SU-DHL-6 (cell line): ENCODE results near the gene NKX6-2.

ENCODE experiments used
- H2AFZ ChIP-seq: fragments of 200-600 bp; sonication (generic); 2 replicates; pipeline ENCODE4 v1.6.1; 2014; ENCODE audit warnings: low read depth, mild to moderate bottlenecking, moderate library complexity, mixed read lengths, antibody characterized with exemption, low read length; ENCODE audit not compliant: severe bottlenecking
- H3F3A ChIP-seq: fragments of 200-600 bp; shearing (Covaris generic); 2 replicates; pipeline ENCODE4 v1.6.0; 2016; ENCODE audit warnings: antibody characterized with exemption, mild to moderate bottlenecking; ENCODE audit not compliant: insufficient read depth
- H3K27ac ChIP-seq: fragments of 200-600 bp; sonication (generic); 2 replicates; pipeline ENCODE4 v1.5.1; 2016; ENCODE audit warnings: low read depth, mild to moderate bottlenecking, low read length, moderate library complexity, mixed read lengths
- H3K27me3 ChIP-seq: fragments of 200-600 bp; sonication (generic), shearing (Covaris generic); 2 replicates; pipeline ENCODE4 v1.6.0; 2014; ENCODE audit warnings: mild to moderate bottlenecking, low read length
- H3K36me3 ChIP-seq: fragments of 200-600 bp; sonication (generic); 2 replicates; pipeline ENCODE4 v1.6.1; 2014; ENCODE audit warnings: mild to moderate bottlenecking, low read length, mixed read lengths
- H3K4me2 ChIP-seq: fragments of 300-600, 200-600 bp; shearing (Covaris generic), sonication (generic); 2 replicates; pipeline ENCODE4 v1.6.0; 2014; ENCODE audit warnings: low read length, low read depth, mild to moderate bottlenecking; ENCODE audit not compliant: poor library complexity, severe bottlenecking
- H3K4me3 ChIP-seq: fragments of 200-600 bp; sonication (generic); 2 replicates; pipeline ENCODE4 v1.5.1; 2014; ENCODE audit warnings: antibody characterized with exemption, low read length, mild to moderate bottlenecking, mixed read lengths; ENCODE audit not compliant: insufficient read depth, poor library complexity, severe bottlenecking
- H3K79me2 ChIP-seq: fragments of 200-600 bp; sonication (generic); 2 replicates; pipeline ENCODE4 v1.6.1; 2014; ENCODE audit warnings: mild to moderate bottlenecking, low read length, moderate library complexity; ENCODE audit not compliant: insufficient read depth
- H3K9ac ChIP-seq: fragments of 200-600 bp; sonication (generic); 2 replicates; pipeline ENCODE4 v1.7.0; 2014; ENCODE audit warnings: mild to moderate bottlenecking, low read length
- H3K9me2 ChIP-seq: fragments of 200-600 bp; sonication (generic); replicated peaks from 2 replicates; pipeline ENCODE4 v1.6.1; 2014; ENCODE audit warnings: low read length; ENCODE audit not compliant: insufficient read depth
- H3K9me3 ChIP-seq: fragments of 200-600 bp; sonication (generic); 2 replicates; pipeline ENCODE4 v1.6.1; 2014; ENCODE audit warnings: low read length, mixed read lengths; ENCODE audit not compliant: insufficient read depth
- H4K20me1 ChIP-seq: fragments of 200-600 bp; sonication (generic); 2 replicates; pipeline ENCODE4 v1.6.1; 2014; ENCODE audit warnings: low read depth, mild to moderate bottlenecking, antibody characterized with exemption, low read length, moderate library complexity, mixed read lengths
- EZH2phosphoT487 ChIP-seq: fragments of 200-600 bp; sonication (generic), shearing (Covaris generic); conservative IDR thresholded peaks from 2 replicates; pipeline ENCODE4 v1.6.1; 2018; ENCODE audit warnings: mild to moderate bottlenecking, antibody characterized with exemption, low read length, moderate library complexity, mixed read lengths
- TF ChIP-seq, protein P1 (sequence below): fragments of 200-600 bp; sonication (generic); IDR thresholded peaks from one replicate; pipeline ENCODE4 v1.5.1; 2017; ENCODE audit warnings: antibody characterized with exemption, mild to moderate bottlenecking, low read length, moderate library complexity; ENCODE audit not compliant: insufficient read depth, poor library complexity, severe bottlenecking

Gene NKX6-2

DNA sequence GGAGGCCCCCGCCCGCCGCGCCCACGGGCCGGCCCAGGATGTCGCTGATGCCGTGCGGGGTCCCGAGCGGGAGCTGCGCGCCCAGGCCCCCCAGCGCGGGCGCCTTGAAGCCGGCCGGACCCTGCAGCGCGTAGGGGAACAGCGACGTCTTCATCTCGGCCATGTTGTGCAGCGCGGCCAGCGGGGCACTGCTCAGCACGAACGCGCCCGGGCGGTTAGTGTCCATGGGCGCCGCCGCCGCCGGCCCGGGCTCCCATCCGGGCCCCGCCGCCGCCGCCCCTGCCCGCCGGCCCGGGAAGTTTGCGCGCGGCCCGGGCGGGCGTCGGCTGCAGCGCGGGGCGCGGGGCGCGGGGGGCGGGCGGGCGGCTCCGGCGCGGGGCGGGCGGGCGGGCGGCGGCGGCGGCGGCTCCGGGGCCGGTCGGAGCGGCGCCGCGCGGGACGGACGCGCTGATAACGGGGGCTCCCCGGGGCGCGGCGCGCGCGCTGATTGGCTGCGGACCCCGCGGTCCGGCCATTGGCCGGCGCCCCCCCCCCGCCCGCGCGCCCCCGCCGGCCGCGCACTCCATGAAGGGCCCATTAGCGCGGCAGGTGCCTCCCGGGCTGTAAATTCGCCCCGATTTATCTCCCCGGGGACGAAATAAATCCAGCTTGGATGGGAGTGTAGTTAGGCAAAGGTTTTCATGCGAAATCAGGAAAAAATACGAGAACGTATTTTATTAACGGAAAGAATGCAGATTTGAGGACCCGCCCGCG, at the start of gene NKX6-2:
NKX6-2 (minus strand) TSS at position 425 of the 753 bp plus-strand sequence; CDS start at position 226, 199 bp downstream.
- Histone ChIP-seq H3K36me3 (no peaks in the 10 kb centered on the region), H3K9ac (no peak within 1 kb of the TSS), H3K27me3 (no peaks in the 10 kb centered on the region), H3K9me2 (no peaks in the 10 kb centered on the region), H3K4me2 (no peak within 1 kb of the TSS), H3K9me3 (no peaks in the 10 kb centered on the region), H2AFZ (no peak within 1 kb of the TSS), H3K4me3 (no peak within 1 kb of the TSS), H3K27ac (no peak within 1 kb of the TSS), H3F3A (no peaks in the 10 kb centered on the region), H4K20me1 (no peaks in the 10 kb centered on the region), H3K79me2 (no peaks in the 10 kb centered on the region)
- TF ChIP-seq EZH2phosphoT487, result no peak
- TF ChIP-seq, protein P1, sequence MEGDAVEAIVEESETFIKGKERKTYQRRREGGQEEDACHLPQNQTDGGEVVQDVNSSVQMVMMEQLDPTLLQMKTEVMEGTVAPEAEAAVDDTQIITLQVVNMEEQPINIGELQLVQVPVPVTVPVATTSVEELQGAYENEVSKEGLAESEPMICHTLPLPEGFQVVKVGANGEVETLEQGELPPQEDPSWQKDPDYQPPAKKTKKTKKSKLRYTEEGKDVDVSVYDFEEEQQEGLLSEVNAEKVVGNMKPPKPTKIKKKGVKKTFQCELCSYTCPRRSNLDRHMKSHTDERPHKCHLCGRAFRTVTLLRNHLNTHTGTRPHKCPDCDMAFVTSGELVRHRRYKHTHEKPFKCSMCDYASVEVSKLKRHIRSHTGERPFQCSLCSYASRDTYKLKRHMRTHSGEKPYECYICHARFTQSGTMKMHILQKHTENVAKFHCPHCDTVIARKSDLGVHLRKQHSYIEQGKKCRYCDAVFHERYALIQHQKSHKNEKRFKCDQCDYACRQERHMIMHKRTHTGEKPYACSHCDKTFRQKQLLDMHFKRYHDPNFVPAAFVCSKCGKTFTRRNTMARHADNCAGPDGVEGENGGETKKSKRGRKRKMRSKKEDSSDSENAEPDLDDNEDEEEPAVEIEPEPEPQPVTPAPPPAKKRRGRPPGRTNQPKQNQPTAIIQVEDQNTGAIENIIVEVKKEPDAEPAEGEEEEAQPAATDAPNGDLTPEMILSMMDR, result no peak

DNA sequence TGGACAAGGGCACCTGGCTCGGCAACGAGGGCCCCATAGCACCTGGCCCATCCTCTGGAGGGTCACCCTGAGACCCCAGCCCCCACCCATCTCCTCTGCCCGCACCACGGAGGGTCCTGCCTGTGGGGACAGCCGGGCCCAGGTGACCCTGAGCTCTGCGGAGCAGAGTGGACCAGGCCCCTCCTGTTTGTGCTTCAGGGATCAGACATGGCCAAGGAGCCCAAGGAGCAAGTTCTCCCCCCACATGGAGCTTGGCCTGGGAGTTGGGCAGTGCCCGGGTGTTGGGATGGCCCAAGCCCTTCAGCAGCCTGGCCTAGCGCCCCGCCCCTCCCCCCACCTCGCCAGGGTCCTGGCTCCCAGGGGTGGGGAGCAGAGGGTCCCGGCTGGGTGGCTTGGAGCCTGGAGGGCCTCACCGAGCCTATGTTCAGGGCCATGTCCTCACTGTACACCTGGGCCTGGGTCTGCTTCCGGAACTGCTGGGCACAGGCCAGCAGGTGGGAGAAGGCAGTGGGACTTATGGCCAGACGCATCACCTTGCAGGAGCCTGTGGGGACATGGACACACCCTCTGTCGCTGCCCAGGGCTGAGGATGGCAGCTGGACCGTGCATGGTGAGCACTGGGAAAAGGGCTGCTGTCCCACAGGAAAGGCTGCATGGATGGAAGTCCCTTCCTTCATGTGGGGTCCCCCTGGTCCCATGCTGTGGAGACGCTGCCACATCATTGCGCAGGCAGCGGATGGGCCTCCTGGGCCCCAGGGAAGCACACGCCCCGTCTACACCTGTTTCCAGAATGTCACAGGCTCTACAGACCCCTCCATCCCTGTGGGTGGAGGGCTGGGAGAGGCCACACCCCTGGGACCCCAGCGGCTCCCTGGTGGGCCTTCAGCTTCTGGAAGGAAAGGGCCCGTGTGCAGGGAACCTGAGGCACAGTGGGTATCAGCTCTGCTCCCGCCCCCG, 49.2 kb upstream of the NKX6-2 start:
- H3K36me3 ChIP-seq, result no peaks in the 10 kb centered on the region
- TF ChIP-seq, protein P1, result no peak
- TF ChIP-seq EZH2phosphoT487, result no peak
- no peaks in the 10 kb centered on the region for H3F3A ChIP-seq
- H3K79me2 ChIP-seq, result no peaks in the 10 kb centered on the region
- no peaks in the 10 kb centered on the region for H3K27me3 ChIP-seq
- H3K27ac ChIP-seq, result no peak overlapping the region
- no peaks in the 10 kb centered on the region for H3K9me2 ChIP-seq
- no peaks in the 10 kb centered on the region for H3K9me3 ChIP-seq
- no peak overlapping the region for H2AFZ ChIP-seq
- H3K9ac ChIP-seq, result no peak overlapping the region
- no peaks in the 10 kb centered on the region for H4K20me1 ChIP-seq
- no peak overlapping the region for H3K4me2 ChIP-seq
- no peak overlapping the region for H3K4me3 ChIP-seq

DNA sequence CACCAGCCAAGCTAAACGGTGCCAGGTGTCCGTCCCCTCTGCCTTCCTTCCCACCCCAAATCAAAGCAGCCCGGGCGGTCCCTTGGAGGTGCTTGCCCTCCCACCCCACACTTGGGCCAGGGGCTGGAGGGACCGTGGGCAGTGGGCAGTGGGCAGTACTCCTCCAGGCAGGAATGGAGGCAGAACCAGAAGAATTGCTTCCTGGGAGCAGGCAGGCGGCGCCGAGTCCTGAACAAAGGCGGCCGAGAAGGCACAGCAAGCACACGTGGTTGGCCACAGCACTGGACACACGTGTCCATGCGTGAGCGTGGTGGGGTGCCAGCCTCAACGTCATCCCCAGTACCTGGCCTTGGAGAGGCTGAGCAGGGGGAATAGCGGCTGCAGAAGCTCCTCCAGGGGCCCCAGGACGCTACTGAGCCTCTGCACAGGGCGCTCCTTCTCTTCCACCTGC, 48.4 kb upstream of the NKX6-2 start:
- TF ChIP-seq, protein P1, result no peak
- TF ChIP-seq EZH2phosphoT487, result no peak
- no peaks in the 10 kb centered on the region for H3K36me3 ChIP-seq
- H3K4me2 ChIP-seq, result no peak overlapping the region

More for the DNA sequence above, 48.4 kb upstream of the NKX6-2 start:
- Histone ChIP-seq H2AFZ (no peak overlapping the region), H4K20me1 (no peaks in the 10 kb centered on the region), H3K79me2 (no peaks in the 10 kb centered on the region), H3K9me3 (no peaks in the 10 kb centered on the region), H3K27me3 (no peaks in the 10 kb centered on the region), H3F3A (no peaks in the 10 kb centered on the region), H3K4me3 (no peak overlapping the region), H3K9me2 (no peaks in the 10 kb centered on the region), H3K27ac (no peak overlapping the region), H3K9ac (no peak overlapping the region)
